Activated CD4-positive, alpha-beta T cell treated with anti-CD3 and anti-CD28 coated beads, Interleukin-2, amount 10 ng/mL, durations not matched to agents 24 days and 14 days (primary cell): Measurements from ENCODE around the gene SMIM44. TPM values are rescaled to one million over a fixed set of nuclear protein-coding genes. Genes with fewer than 3 reads are reported as not detected.

Experiments
- DNase-seq: peaks from one replicate; pipeline ENCODE4 v3.0.0; 2022
- H3K27ac Mint-ChIP-seq: one replicate; pipeline ENCODE4 v1.8.0; 2022; ENCODE audit warnings: mild to moderate bottlenecking, mixed read lengths
- H3K27me3 Mint-ChIP-seq: one replicate; pipeline ENCODE4 v1.8.0; 2022; ENCODE audit warnings: mixed read lengths
- H3K36me3 Mint-ChIP-seq: one replicate; pipeline ENCODE4 v1.8.0; 2022; ENCODE audit warnings: low read depth, mild to moderate bottlenecking, mixed read lengths
- H3K4me1 Mint-ChIP-seq: one replicate; pipeline ENCODE4 v1.8.0; 2021; ENCODE audit warnings: mixed read lengths
- H3K4me3 Mint-ChIP-seq: one replicate; pipeline ENCODE4 v1.8.0; 2022; ENCODE audit warnings: mild to moderate bottlenecking, moderate library complexity, mixed read lengths
- H3K9me3 Mint-ChIP-seq: one replicate; pipeline ENCODE4 v1.8.0; 2021; ENCODE audit warnings: mixed read lengths
- intact Hi-C: fragments of 100-400 bp; cut with micrococcal nuclease; formaldehyde crosslinking; loops from one replicate; pipeline ENCODE4 v1.15.1; 2023
- total RNA-seq: library from RNA; stranded (reverse); gene quantifications from 2 replicates; pipeline ENCODE4 v1.2.3, GENCODE V29; 2022

Gene SMIM44
- total RNA-seq, 1 donor from 2014 or later = not detected

GRCh38 chr19:3470500-3471128 is 12.6 kb downstream of the SMIM44 start:
- H3K9me3 Mint-ChIP-seq = no peaks in the 10 kb centered on the region
- H3K4me1 Mint-ChIP-seq = no peaks in the 10 kb centered on the region
- intact Hi-C loops = no loop called here
- H3K4me3 Mint-ChIP-seq = no peak overlapping the region
- no peaks in the 10 kb centered on the region for H3K36me3 Mint-ChIP-seq
- H3K27me3 Mint-ChIP-seq = no peaks in the 10 kb centered on the region
- no peak for DNase-seq
- H3K27ac Mint-ChIP-seq = no peak overlapping the region

GRCh38 chr19:3469638-3470499 is 13.4 kb downstream of the SMIM44 start:
- Mint-ChIP-seq H3K27me3 (no peaks in the 10 kb centered on the region), H3K36me3 (no peaks in the 10 kb centered on the region), H3K4me1 (no peaks in the 10 kb centered on the region), H3K4me3 (no peak overlapping the region), H3K27ac (no peak overlapping the region), H3K9me3 (no peaks in the 10 kb centered on the region)
- DNase-seq = no peak
- intact Hi-C loops = no loop called here

- no peaks in the 10 kb centered on the region for H3K9me3 Mint-ChIP-seq
- intact Hi-C loops = no loop called here
- no peaks in the 10 kb centered on the region for H3K36me3 Mint-ChIP-seq
- DNase-seq = no peak
- no peaks in the 10 kb centered on the region for H3K27me3 Mint-ChIP-seq
- H3K4me3 Mint-ChIP-seq = no peak overlapping the region
- H3K27ac Mint-ChIP-seq = no peak overlapping the region
- H3K4me1 Mint-ChIP-seq = no peaks in the 10 kb centered on the region
These were observed 15.0 kb downstream of the SMIM44 start for GRCh38 chr19:3468211-3468610.

GRCh38 chr19:3467437-3468198 is 15.6 kb downstream of the SMIM44 start:
- no peak for DNase-seq
- no peaks in the 10 kb centered on the region for H3K27me3 Mint-ChIP-seq
- H3K4me3 Mint-ChIP-seq = no peak overlapping the region
- intact Hi-C loops = no loop called here
- H3K9me3 Mint-ChIP-seq = no peaks in the 10 kb centered on the region
- H3K4me1 Mint-ChIP-seq = no peaks in the 10 kb centered on the region
- no peaks in the 10 kb centered on the region for H3K36me3 Mint-ChIP-seq
- no peak overlapping the region for H3K27ac Mint-ChIP-seq

- Mint-ChIP-seq H3K9me3 (no peaks in the 10 kb centered on the region), H3K27me3 (no peaks in the 10 kb centered on the region), H3K4me1 (no peaks in the 10 kb centered on the region), H3K36me3 (no peaks in the 10 kb centered on the region), H3K27ac (no peak overlapping the region), H3K4me3 (no peak overlapping the region)
- no peak for DNase-seq
- intact Hi-C loops = no loop called here
These were observed 16.6 kb downstream of the SMIM44 start for GRCh38 chr19:3466635-3467034.

GRCh38 chr19:3465552-3465951 is 17.7 kb downstream of the SMIM44 start:
- intact Hi-C loops = no loop called here
- Mint-ChIP-seq H3K4me3 (no peak overlapping the region), H3K9me3 (no peaks in the 10 kb centered on the region), H3K36me3 (no peaks in the 10 kb centered on the region), H3K27me3 (no peaks in the 10 kb centered on the region), H3K27ac (no peak overlapping the region), H3K4me1 (no peaks in the 10 kb centered on the region)
- no peak for DNase-seq

- H3K9me3 Mint-ChIP-seq = no peaks in the 10 kb centered on the region
- intact Hi-C loops = no loop called here
These were observed 18.5 kb downstream of the SMIM44 start for GRCh38 chr19:3464587-3465235.

GRCh38 chr19:3463714-3464586 is 19.3 kb downstream of the SMIM44 start:
- intact Hi-C loops = no loop called here
- Mint-ChIP-seq H3K27me3 (no peaks in the 10 kb centered on the region), H3K4me1 (no peaks in the 10 kb centered on the region), H3K9me3 (no peaks in the 10 kb centered on the region), H3K4me3 (no peak overlapping the region), H3K36me3 (no peaks in the 10 kb centered on the region), H3K27ac (no peak overlapping the region)
- no peak for DNase-seq

More at GRCh38 chr19:3464587-3465235, 18.5 kb downstream of the SMIM44 start:
- Mint-ChIP-seq H3K27me3 (no peaks in the 10 kb centered on the region), H3K36me3 (no peaks in the 10 kb centered on the region), H3K4me3 (no peak overlapping the region), H3K27ac (no peak overlapping the region), H3K4me1 (no peaks in the 10 kb centered on the region)
- no peak for DNase-seq

- intact Hi-C loops = no loop called here
These were observed 20.1 kb downstream of the SMIM44 start for GRCh38 chr19:3462991-3463713.

GRCh38 chr19:3459965-3460582 is 23.2 kb downstream of the SMIM44 start:
- DNase-seq = no peak
- H3K4me3 Mint-ChIP-seq = no peak overlapping the region
- no peak overlapping the region for H3K27ac Mint-ChIP-seq
- H3K36me3 Mint-ChIP-seq = no peaks in the 10 kb centered on the region
- intact Hi-C loops = no loop called here
- no peaks in the 10 kb centered on the region for H3K4me1 Mint-ChIP-seq
- H3K9me3 Mint-ChIP-seq = no peaks in the 10 kb centered on the region
- H3K27me3 Mint-ChIP-seq = no peaks in the 10 kb centered on the region

More at GRCh38 chr19:3462991-3463713, 20.1 kb downstream of the SMIM44 start:
- Mint-ChIP-seq H3K9me3 (no peaks in the 10 kb centered on the region), H3K27ac (no peak overlapping the region), H3K4me1 (no peaks in the 10 kb centered on the region), H3K27me3 (no peaks in the 10 kb centered on the region), H3K36me3 (no peaks in the 10 kb centered on the region), H3K4me3 (no peak overlapping the region)
- no peak for DNase-seq

- intact Hi-C loops = no loop called here
- Mint-ChIP-seq H3K4me3 (no peak overlapping the region), H3K9me3 (no peaks in the 10 kb centered on the region), H3K36me3 (no peaks in the 10 kb centered on the region), H3K27me3 (no peaks in the 10 kb centered on the region), H3K4me1 (no peaks in the 10 kb centered on the region), H3K27ac (no peak overlapping the region)
- DNase-seq = no peak
These were observed 24.0 kb downstream of the SMIM44 start for GRCh38 chr19:3459089-3459881.
